ENCODE results near the gene CRADD.

- TF ChIP-seq, protein P1, sequence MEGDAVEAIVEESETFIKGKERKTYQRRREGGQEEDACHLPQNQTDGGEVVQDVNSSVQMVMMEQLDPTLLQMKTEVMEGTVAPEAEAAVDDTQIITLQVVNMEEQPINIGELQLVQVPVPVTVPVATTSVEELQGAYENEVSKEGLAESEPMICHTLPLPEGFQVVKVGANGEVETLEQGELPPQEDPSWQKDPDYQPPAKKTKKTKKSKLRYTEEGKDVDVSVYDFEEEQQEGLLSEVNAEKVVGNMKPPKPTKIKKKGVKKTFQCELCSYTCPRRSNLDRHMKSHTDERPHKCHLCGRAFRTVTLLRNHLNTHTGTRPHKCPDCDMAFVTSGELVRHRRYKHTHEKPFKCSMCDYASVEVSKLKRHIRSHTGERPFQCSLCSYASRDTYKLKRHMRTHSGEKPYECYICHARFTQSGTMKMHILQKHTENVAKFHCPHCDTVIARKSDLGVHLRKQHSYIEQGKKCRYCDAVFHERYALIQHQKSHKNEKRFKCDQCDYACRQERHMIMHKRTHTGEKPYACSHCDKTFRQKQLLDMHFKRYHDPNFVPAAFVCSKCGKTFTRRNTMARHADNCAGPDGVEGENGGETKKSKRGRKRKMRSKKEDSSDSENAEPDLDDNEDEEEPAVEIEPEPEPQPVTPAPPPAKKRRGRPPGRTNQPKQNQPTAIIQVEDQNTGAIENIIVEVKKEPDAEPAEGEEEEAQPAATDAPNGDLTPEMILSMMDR (IDR thresholded peaks at IDR 0.05), result no peak
- no peak for TF ChIP-seq EZH2 (IDR thresholded peaks at IDR 0.05; ENCODE audit: borderline replicate concordance, insufficient read depth, low read depth, low read length, poor library complexity, severe bottlenecking)
Measured at GRCh38 chr12:93849946-93850345, 172.8 kb downstream of the CRADD start.
